ENCODE measurements around the gene LRR1.

- peak; percentile 57 to 83 for TF ChIP-seq CTCF (conservative IDR thresholded peaks at IDR 0.05 in 1 of 2, IDR thresholded peaks at IDR 0.05 in 1 of 2; ENCODE audit: extremely low read depth in 1 of 2, insufficient read depth in 1 of 2, low read depth in 1 of 2, low read length in 2 of 2)
- no peak for TF ChIP-seq EZH2 (IDR thresholded peaks at IDR 0.05; ENCODE audit: borderline replicate concordance, low read length)
These were observed 35.2 kb downstream of the LRR1 start for GRCh38 chr14:49633640-49634546.
